CD4-positive, alpha-beta T cell treated with Interleukin-15 for 4 hours (primary cell): ENCODE measurements around the gene ATF7.
A peak's percentile ranks its signal among the peaks of the same experiment; 100 is the strongest.

Experiments used
- DNase-seq: peaks from one replicate; pipeline ENCODE4 v3.0.0-alpha.2; 2020; ENCODE audit warnings: low spot score

The ATF7 gene

DNA sequence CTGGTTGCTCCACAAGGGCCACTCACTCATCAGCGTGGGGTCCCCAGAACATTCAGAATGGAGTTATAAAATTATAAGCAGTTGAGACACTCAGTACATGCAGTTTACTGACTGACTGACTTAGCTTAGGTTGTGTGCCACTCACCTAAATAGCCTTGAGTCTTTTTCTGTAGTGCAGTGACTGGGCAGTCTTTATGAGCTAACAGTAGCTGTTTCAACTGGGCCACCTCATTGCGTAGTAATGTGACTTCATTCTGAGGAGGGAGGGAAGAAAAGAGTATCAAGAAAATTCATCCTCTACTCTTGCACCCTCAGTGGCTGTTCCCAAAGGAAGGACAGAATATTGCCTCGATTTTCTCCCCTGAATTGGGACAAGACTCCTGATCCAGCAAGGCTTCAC is 103.1 kb downstream of the ATF7 start:
- no peak for DNase-seq

DNA sequence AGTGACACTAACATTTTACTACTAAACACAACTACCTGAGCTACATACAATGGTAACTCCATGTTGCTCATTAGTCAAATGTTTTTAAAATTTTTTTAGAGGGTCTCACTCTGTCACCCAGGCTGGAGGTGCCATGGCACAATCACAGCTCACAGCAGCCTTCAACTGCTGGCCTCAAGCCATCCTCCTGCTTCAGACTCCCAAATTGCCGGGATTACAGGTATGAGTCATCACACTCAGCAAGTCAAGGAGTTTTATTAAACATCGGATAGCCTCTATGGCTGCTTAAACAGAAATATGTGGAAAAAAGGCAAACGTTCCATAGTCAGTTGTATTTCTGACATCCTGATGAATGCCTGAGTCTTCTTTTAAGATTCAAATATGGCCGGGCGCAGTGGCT is 107.8 kb downstream of the ATF7 start:
- no peak for DNase-seq

DNA sequence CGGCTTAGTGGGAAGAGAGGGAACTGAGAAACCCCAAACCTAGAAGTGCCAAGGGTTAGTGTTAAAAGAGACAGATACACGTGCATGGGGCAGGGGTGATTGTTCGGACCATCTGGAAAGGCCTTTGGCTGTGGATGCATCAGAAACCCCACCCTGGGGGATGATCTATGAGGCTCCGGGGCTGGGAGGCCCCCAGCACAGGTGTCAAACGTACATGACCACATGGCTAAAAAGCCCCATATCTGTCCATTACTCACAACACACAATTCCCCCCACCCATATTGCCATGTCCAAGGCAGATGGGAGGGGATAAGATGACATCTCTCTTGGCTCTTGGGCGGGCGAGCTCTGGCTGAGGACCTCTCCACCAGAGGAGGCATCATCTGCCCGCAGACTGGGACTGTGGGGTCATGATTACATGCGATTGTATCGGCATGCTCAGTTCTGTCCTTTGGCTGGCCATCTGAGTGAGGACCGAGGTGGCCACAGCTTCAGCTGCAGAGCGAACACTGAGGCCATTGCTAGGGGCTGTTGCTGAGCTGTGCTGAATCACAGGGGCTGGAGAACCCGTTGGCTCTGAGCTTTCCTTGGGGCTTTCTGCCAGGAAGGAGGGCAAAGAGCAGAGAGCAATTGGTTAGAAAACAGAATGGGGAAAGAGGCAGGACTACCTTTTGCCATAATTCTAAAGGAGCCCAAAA is 109.3 kb downstream of the ATF7 start:
- no peak for DNase-seq

DNA sequence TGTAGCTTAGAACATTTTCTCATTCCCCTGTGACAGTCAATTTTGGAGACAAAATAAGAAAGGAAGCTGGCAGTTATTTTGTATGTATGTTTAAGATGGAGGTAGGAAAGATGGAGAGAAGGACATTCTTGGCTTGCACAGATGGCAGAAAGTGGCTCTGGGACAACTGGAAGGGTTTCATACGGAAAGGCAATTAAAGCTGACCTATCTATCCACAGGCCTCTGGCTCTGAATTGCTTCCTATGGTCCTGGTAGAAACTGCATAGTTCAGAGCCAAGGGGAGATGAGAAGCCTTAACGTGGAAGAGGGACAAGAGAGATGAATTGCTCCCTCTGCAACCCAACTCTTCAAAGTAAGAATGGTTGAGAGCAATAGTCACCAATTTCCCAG is 110.9 kb downstream of the ATF7 start:
- DNase-seq: no peak

DNA sequence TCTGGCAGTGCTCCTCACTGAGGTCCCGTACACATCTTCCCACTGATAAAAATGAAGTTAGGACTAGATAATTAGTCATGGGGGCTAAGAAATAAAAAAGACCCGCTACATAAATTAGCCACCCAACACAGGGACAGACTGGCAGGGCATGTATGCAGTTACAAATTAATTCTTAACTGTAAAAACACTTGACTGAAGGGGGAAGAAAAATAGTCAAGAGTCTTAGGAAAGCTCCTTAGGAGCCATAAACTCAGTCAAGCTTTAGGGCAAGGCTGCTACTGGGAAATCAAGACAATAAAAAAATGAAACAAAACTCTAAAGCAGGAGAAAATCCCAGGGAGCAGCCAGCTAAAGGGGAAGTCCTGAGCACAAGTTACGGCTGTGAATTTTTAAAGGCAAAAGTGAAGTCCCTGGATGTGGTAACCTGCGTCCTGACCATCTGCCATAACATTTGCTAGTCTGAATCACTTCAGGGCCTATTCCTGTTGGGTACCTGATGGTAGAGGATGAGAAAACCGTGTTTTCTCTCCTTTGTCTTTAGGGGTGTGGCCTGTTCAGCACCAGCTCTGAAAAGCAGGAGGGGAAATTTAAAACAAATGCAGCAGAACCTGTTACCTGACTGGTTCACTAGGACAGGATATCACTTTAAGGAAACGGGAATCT is 111.4 kb downstream of the ATF7 start:
- no peak for DNase-seq

DNA sequence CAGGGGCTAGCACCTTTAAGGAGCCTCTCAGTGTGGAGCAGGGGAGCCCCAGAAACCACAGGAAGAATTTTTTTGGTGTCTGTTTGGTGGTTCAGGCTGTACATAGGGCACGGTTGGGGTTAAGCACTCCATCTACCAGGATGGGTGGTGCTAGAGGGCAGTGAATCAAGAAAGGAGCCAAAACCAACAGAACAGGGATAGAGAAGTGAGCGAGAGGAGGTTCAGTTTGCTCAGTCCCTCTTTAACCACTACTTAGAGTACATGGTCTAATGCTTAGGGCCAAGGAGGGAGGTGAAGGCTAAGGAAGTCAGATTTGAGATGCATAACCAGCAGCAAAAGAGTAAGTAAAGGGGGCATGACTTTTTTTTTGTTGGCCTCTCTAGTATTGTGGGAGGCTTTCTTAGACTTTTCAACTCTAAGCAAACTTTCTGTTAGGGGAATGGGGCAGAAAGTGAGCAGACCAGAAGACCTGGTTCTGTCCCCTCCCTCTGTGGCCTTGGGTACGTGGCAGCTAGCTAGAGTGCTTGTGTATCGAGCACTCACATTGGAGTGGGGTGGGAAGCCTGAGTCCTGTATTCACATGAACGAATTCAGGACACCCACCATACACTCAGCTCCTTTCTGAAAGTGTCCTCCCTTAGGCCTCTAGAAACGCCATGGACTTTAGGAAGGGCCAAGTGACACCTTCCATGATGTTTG is 112.3 kb downstream of the ATF7 start:
- no peak for DNase-seq

DNA sequence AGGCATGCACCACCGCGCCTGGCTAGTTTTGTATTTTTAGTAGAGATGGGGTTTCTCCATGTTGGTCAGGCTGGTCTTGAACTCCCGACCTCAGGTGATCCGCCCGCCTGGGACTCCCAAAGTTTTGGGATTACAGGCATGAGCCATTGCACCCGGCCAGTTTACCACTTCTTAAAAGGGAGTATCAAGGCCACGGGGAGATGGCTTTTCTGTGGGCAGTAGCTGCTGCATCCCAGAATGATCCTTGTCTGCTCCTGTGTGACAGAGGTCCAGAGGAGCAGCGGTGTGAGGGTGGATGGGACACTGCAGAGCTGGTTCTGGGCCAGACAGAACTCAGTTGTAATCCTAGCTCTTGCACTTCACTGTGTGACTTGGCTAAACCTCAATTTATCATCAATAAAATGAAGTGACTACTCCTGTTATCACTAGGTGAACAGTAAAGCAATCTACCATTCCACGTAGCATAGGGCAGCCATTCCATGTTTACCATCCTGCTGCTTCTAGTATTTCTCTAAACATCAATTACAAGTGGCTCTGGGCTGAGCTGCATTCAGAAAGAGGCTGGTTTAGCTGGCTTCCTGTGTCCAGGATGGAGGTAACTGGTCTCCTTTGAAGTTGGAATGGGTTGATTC is 115.9 kb downstream of the ATF7 start:
- no peak for DNase-seq

DNA sequence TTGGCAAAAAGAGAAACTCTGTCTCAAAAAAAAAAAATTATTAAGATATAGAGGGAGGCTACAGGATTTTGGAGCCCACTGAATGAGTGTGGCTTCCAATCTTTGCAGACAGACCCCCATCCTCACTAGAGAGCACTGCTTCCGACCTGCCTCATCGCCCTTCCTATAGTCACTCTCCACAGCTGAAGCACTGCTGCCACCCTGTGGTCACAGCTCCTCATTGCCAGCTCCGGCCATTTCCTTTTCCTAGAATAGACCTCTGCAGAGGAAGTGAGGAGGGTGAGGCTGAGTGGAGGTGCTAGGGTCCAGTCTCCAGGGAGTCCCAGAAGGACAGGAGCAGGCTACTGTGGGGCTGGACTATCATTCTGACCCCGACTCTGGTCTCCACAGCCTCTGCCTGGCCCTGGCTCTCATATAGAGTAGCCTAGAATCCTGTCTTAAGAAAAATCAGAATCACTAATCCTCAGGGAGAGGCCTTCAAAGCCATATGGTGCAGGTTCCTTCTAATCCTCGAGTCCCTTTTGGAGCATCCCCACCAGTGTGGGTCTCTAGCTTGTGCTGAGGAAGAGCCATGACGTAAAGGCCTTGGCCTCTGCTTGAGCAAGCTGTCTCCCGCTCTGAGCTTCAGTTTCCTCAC is 117.5 kb downstream of the ATF7 start:
- DNase-seq: peak; percentile 84

DNA sequence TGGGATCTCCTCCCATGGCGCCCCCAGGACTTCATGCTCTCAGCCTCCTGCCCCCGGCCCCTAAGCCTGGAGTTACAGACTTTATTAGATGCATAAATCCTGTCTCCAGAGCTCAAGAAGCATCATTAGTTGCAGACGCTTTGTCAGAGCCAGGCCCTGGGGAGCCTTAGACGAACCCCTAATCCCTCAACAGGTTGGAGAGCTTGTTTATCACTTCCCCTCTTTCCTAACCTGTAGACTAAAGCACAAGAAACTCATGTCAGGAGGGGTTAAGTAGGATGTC is 118.6 kb downstream of the ATF7 start:
- no peak for DNase-seq

DNA sequence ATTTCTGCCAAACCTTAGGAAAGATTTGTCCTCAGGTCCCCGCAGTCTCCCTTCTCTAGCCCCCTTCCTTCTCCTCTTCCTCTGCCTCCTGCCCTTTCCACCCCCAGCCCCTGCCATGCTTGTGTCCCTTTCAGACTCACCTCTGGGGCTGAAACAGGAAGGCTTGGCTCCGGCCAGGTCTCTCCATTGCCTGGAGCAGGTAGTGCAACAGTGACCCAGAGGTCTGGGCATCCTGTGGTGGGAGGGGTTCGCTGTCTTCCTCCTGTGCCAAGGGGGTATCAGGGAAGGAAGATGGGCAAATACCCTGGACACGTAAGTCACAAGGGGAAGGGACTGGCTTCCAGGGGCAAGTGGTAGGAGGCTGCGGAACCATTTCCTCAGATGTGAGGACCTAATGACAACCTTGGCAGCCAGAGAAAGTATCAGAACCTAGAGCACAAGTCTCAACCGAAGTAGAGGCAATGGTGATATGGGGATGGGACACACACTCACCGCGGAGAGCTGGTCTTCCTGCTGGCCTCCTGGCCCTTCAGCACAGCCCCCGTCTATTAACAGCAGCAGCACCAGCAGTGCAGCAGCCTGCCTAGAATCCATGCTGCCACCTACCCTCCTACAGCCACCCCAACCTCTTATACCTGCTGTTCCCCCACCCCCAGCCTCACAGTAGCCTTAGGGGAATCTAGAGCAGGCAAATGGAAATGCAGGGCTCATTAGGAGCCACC is 119.1 kb downstream of the ATF7 start, which contains the start of gene NPFF:
Gene NPFF, minus strand, starts transcription at position 604 of the 722 bp plus-strand sequence. Its CDS starts 10 bp downstream, at position 594.
- DNase-seq: no peak

DNA sequence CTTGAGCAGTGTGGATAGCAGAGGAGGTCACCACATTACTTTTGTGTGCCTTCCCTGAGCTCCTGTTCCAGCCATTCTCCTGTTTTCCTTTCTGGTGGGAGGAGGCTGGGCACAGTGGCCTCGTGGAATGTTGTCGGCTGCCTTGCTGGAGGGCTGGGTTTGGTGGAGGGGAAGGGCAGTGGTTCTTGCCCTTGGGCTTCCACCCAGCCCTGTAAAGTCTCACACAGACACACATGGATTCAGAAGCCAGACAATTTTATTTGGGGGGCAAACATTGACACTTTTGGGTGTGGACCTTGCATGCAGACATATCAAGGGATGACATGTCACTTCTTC is 119.8 kb downstream of the ATF7 start:
- DNase-seq: no peak

DNA sequence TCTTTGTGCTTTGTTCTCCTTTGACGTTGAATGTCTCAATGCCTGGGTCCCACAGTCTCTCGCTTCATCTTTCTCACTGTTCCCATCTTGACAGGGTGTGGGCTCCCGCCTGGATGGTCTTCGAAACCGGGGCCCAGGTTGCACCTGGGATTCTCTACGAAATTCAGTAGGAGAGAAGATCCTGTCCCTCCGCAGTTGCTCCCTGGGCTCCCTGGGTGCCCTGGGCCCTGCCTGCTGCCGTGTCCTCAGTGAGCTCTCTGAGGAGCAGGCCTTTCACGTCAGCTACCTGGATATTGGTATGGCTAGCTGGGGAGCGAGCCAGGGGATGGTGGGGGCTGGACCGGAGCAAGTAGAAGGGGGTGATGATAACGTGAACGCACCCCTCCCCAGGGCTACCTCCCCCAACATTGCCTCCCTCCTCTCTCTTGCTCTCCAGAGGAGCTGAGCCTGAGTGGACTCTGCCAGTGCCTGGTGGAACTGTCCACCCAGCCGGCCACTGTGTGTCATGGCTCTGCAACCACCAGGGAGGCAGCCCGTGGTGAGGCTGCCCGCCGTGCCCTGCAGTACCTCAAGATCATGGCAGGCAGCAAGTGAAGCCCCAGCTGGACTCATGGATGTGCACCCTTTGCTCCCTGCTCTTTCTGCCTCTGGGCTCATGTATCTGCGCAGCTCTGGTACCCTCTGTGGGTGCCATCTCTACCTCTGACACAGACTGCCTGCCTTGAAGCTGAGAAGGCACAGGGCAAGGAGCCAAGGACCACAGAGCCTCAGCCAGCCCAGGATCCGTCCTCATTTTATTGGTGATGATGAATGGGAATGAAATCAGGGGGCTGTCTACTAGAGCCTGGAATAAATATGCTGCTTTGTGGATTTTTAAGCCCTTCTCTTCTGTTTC is 120.4 kb downstream of the ATF7 start:
- DNase-seq: no peak

DNA sequence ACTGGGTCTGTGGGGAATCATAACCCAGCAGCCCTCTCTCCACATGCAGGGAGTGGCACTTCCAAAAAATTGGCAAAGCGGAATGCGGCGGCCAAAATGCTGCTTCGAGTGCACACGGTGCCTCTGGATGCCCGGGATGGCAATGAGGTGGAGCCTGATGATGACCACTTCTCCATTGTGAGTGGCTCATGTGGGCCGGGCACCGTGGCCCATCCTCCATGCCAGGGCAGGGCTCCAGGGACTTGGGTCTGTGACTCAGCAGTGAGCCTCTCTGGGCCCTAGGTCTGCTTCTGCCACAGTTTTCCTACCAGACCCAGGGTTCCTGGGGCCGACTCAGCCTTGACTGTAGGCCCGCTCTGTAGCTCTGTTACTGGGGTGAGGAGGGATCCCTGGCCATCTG is 121.1 kb downstream of the ATF7 start:
- no peak for DNase-seq

DNA sequence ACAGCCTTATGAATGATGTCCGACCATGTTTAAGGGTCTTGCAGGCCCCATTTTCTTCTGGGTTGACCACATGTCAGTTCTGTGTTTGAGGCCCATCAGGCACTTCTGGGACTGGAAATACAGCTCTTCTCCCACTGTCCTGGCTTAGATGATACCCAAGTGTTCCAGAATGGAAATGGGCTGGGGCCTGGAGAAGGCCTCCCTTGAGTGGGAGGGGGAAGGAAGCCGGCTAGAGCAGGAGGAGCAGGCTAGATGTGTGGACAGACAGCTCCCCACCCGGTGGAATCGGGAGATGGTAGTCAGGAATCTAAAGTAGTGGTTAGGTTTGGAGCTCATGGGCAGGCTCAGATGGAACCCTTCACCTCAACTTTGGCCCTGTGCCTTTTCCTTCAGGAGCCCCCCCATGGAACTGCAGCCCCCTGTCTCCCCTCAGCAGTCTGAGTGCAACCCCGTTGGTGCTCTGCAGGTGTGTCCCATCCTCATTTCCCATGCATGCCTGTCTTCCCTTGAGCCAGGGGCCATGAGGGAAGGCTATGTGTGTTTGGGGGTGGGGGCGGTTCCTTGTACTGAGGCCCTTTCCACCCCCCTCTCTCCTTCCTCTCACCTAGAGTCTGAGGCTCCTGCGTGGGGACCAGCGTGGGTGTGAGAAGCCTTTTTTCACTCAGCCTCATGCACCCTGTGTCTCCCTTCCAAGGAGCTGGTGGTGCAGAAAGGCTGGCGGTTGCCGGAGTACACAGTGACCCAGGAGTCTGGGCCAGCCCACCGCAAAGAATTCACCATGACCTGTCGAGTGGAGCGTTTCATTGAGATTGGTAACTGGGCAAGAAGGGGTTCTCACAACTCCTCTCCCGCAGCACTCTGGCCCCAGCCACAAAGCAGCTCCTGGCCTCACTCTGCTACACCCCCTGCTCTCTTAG is 121.9 kb downstream of the ATF7 start:
- DNase-seq: no peak

DNA sequence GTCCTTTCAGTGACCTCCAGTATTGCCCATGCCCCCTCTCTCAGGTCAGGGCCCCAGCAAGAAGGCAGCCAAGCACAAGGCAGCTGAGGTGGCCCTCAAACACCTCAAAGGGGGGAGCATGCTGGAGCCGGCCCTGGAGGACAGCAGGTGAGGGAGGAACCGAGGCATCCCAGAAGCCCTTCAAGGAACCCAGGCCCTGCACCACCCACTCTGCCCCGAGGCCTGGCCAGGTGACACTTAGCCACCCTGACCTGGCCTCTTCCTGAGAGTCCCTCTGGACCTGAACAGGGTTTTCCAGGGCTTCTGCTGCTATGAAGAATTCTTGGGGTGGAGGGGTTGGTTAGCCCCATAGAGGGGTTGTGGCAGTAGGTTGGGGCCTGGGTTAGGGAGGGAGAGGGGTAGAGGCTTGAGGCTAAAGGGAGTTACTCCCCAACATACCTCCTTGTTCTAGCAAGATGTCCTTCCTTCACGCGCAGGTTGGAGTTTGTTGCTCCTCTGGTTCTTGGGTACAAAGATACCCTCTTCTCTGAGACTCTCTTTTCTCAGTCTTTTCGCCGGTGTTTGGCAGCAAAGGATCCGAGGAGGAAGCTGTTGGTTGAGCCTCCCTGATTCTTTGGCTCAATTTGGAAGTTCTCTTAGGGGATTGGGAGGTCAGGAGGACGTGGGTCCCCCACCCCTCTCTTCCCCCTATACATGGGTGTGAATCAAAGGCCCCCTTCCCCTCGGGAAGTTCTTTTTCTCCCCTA is 123.0 kb downstream of the ATF7 start:
- DNase-seq: no peak

DNA sequence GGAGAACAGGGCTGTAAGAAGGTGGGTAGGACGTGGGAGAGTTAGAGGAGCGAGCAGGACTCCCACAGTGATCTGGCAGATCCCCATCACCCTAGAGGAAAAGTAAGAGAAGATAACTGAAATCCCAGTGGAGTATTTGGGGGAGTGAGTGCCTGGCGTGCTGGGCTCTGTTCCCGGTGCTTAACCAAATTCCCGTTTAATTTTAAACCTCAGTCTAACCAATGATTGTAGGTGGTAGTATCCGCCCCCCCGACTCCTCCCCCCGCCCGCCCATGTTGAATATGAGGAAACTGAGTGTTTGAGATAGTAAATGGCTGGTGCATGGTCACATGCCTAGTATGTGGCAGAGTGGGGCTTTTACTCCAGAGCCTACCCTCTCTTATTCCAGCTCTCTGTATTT is 123.9 kb downstream of the ATF7 start:
- no peak for DNase-seq

DNA sequence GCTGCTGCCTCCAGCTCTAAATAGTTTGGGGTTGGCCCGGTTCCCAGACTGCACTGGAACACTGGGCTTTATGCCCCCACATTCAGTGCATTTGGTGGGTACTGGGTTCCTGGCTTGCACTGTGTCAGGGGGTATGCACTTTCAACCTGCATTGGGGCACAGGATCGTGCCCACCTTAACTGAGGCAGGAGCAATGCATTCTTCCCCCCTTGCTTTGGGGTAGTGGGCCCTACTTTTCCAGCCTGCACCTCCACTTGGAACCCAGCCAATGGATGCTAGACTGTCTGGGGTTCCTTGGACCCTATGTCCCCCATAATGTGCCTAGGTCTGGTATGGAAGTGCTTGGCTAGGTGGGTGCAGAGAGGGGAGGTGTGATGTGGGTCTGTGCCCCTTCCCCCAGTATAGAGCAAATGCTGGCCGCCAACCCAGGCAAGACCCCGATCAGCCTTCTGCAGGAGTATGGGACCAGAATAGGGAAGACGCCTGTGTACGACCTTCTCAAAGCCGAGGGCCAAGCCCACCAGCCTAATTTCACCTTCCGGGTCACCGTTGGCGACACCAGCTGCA is 124.5 kb downstream of the ATF7 start:
- no peak for DNase-seq

DNA sequence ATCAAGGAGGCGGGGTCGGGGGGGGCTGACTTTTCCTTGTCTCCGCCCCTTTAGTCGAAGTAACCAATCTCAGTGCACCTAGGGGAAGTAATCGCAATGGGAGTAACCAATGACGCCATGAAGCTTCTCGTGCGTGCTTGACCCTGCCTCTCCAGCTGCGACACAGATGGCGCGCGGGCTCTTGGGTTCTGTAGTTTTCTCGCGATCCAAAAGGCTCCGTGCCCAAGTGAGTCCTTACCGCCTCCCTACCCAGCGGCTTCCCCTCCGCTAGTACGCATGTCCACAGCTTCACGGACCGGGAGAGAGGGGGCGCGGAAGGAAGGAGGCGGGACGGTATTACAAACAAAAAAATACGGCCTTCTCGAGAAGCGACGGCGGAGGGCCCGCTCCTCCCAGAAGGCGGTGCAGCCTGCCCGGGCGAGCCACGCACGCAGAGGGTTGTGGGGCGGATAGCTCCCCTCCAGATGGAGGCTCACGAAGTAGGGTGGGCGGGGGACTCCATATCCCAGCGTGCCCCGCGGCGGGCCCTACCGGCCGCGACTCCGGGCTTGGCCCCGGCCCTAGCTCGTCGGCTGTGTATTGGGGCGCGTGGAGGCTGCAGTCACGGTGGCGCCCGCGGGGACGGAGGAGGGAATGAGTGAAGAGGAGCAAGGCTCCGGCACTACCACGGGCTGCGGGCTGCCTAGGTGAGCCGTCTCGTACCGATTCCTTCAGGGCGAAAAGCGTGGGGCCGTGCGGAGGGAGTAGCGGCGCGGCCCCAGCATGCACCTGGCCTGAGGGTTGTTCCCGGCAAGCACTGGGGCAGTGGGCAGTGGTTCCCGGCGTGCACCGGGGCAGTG is 125.2 kb downstream of the ATF7 start, which contains the start of gene TARBP2:
Gene TARBP2, plus strand, starts transcription at position 508 of the 839 bp plus-strand sequence. Its CDS starts 126 bp downstream, at position 634.
- DNase-seq: peak; percentile 99
